ENCODE measurements around the gene AXIN2.

GRCh38 chr17:65532101-65532890 is 29.2 kb downstream of the AXIN2 start:
- TF ChIP-seq CTCF (IDR thresholded peaks at IDR 0.05) (no peak), POLR2A (IDR thresholded peaks at IDR 0.05) (no peak)

Data from vagina (tissue), 2 donors.